Tibial artery (tissue), 4 donors: Measurements from ENCODE around the gene MBD4.
"Not testable (repeated sequence)": the region's sequence is repeated elsewhere in the genome, so short reads cannot be mapped to it uniquely, and the experiment has no call there.

Source experiments
- DNase-seq, 2 donors: peaks; one replicate each; pipeline ENCODE4 v3.0.0-alpha.2; 2019
- H3K27ac ChIP-seq, 2 donors: fragments of 200-600 bp; sonication (generic) in 1 of 2; 1 replicate in 1 of 2; 2 replicates in 1 of 2; pipeline ENCODE4 v1.5.1; 2018 to 2019; ENCODE audit warnings: mild to moderate bottlenecking in 1 of 2
- H3K27me3 ChIP-seq, 2 donors: fragments of 200-600 bp; sonication (generic) in 1 of 2; one replicate each; pipeline versions ENCODE4 v1.5.1 to v1.6.0; 2016 to 2019
- H3K36me3 ChIP-seq, 3 donors: fragments of 200-600 bp; sonication (generic) in 2 of 3; one replicate each; pipeline ENCODE4 v1.5.1; 2016 to 2019; ENCODE audit warnings: mild to moderate bottlenecking in 2 of 3
- H3K4me1 ChIP-seq, 4 donors: fragments of 200-600 bp; sonication (generic) in 2 of 4; 1 replicate in 3 of 4; 2 replicates in 1 of 4; pipeline ENCODE4 v1.5.1; 2016 to 2019
- H3K4me3 ChIP-seq, 2 donors: fragments of 200-600 bp; sonication (generic) in 1 of 2; 1 replicate in 1 of 2; 2 replicates in 1 of 2; pipeline ENCODE4 v1.5.1; 2018 to 2019; ENCODE audit warnings: mild to moderate bottlenecking in 2 of 2
- H3K9me3 ChIP-seq, 3 donors: fragments of 200-600 bp; sonication (generic) in 1 of 3; one replicate each; pipeline ENCODE4 v1.5.1; 2016 to 2019
- intact Hi-C: fragments of 100-400 bp; cut with DNase I; formaldehyde crosslinking; loops from one replicate; pipeline ENCODE4 v1.15.0; 2023; ENCODE audit warnings: low total_unique reads
- TF ChIP-seq, protein P1 (sequence below), 2 experiments: fragments of 200-600 bp in 1 of 2; fragments of 450-650 bp in 1 of 2; IDR thresholded peaks; one replicate each; pipeline ENCODE4 v1.5.1; 2017 to 2019; ENCODE audit warnings: antibody characterized with exemption in 2 of 2, mild to moderate bottlenecking in 1 of 2, moderate library complexity in 1 of 2

The MBD4 gene

GRCh38 chr3:129415830-129416229 is 23.9 kb downstream of the MBD4 start:
- peak in 1 of 2 donors; percentile 11 for DNase-seq
- intact Hi-C loops: no loop called here
- Histone ChIP-seq H3K4me1 (no peaks in the 10 kb centered on the region), H3K27me3 (peaks cover 0 to 4% of the 10 kb centered on the region in 2 donors), H3K9me3 (no peaks in the 10 kb centered on the region), H3K4me3 (no peak overlapping the region), H3K36me3 (no peaks in the 10 kb centered on the region), H3K27ac (no peak overlapping the region)
- TF ChIP-seq, protein P1, sequence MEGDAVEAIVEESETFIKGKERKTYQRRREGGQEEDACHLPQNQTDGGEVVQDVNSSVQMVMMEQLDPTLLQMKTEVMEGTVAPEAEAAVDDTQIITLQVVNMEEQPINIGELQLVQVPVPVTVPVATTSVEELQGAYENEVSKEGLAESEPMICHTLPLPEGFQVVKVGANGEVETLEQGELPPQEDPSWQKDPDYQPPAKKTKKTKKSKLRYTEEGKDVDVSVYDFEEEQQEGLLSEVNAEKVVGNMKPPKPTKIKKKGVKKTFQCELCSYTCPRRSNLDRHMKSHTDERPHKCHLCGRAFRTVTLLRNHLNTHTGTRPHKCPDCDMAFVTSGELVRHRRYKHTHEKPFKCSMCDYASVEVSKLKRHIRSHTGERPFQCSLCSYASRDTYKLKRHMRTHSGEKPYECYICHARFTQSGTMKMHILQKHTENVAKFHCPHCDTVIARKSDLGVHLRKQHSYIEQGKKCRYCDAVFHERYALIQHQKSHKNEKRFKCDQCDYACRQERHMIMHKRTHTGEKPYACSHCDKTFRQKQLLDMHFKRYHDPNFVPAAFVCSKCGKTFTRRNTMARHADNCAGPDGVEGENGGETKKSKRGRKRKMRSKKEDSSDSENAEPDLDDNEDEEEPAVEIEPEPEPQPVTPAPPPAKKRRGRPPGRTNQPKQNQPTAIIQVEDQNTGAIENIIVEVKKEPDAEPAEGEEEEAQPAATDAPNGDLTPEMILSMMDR (IDR thresholded peaks at IDR 0.05): no peak

DNA sequence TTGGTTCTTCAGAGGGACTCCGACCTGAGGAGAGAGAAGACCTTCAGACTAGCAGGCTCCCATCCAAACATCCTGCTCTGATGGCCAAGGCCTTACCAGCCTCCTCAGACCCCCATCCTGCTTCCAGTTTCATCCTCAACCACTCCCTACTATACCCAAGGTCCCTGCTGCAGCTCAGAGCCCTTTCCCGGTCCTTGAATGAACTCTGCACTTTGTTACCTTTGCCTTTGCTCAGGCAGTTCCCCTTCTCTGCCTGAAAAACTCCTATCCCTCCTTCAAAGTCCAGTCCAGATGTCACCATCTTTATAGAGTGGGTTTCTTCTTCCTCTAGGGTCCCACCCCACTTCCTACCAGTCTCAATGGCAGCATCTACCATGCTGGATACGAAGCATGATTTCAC is 24.4 kb downstream of the MBD4 start:
- Histone ChIP-seq H3K27ac (no peak overlapping the region), H3K27me3 (peaks cover 0 to 4% of the 10 kb centered on the region in 2 donors), H3K4me3 (no peak overlapping the region), H3K9me3 (no peaks in the 10 kb centered on the region), H3K4me1 (no peaks in the 10 kb centered on the region), H3K36me3 (no peaks in the 10 kb centered on the region)
- DNase-seq: peak in 1 of 2 donors; percentile 38
- intact Hi-C loops: no loop called here
- TF ChIP-seq, protein P1 (IDR thresholded peaks at IDR 0.05): no peak

GRCh38 chr3:129413687-129414506 is 25.9 kb downstream of the MBD4 start:
- H3K4me3 ChIP-seq: no peak overlapping the region
- peaks cover 0 to 4% of the 10 kb centered on the region in 2 donors for H3K27me3 ChIP-seq
- TF ChIP-seq, protein P1 (IDR thresholded peaks at IDR 0.05): no peak
- H3K27ac ChIP-seq: no peak overlapping the region
- H3K9me3 ChIP-seq: no peaks in the 10 kb centered on the region
- intact Hi-C loops: no loop called here
- no peaks in the 10 kb centered on the region for H3K36me3 ChIP-seq
- no peaks in the 10 kb centered on the region for H3K4me1 ChIP-seq
- DNase-seq: peak in 1 of 2 donors; percentile 29

GRCh38 chr3:129413238-129413637 is 26.5 kb downstream of the MBD4 start:
- intact Hi-C loops, H3K27me3 ChIP-seq, H3K9me3 ChIP-seq, H3K4me1 ChIP-seq, H3K4me3 ChIP-seq, H3K27ac ChIP-seq, H3K36me3 ChIP-seq, DNase-seq: not testable (repeated sequence)

DNA sequence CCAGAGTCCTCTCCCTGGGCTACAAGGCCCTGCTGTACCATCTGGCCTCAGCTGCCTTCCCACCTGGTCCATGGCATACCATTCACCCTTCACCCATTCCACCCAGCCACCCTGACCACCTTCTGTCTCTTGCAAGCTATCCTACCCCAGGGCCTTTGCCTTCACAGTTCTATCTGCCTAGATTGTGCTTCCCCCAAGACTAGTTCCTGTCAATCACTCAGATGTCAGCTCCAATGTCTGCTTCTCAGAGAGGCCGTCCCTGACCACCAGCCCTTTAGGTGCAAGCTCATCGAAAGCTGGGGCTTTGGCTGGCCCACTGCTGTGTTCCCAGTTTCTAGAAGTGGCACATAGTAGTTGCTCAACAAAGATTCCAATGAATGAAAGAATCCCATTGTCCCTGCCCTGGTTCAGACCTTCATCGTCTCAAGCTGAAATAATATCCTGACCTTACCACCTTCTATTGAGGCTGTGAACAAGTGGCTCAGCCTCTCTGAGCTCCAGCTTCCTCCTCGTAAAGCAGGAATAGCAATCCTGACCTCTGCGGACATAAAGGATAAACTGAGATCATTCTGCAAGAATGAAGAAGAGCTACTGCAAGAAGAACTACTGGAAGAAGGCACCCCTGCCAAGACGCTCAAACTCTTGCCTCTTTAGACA is 27.1 kb downstream of the MBD4 start:
- Histone ChIP-seq H3K4me1 (no peaks in the 10 kb centered on the region), H3K4me3 (no peak overlapping the region), H3K36me3 (no peaks in the 10 kb centered on the region), H3K27ac (no peak overlapping the region), H3K9me3 (no peaks in the 10 kb centered on the region), H3K27me3 (peaks cover 0 to 4% of the 10 kb centered on the region in 2 donors)
- peak in 1 of 2 donors; percentile 17 for DNase-seq
- TF ChIP-seq, protein P1 (IDR thresholded peaks at IDR 0.05): no peak
- intact Hi-C loops: no loop called here

- intact Hi-C loops: no loop called here
- DNase-seq: no peak
Observed at GRCh38 chr3:129410971-129411370, 28.8 kb downstream of the MBD4 start.

More at GRCh38 chr3:129410971-129411370, 28.8 kb downstream of the MBD4 start:
- TF ChIP-seq, protein P1 (IDR thresholded peaks at IDR 0.05): no peak
- Histone ChIP-seq H3K27me3 (peaks cover 0 to 4% of the 10 kb centered on the region in 2 donors), H3K4me3 (no peak overlapping the region), H3K36me3 (no peaks in the 10 kb centered on the region), H3K27ac (no peak overlapping the region), H3K4me1 (no peaks in the 10 kb centered on the region), H3K9me3 (no peaks in the 10 kb centered on the region)
